GM12801 (cell line): ENCODE measurements around the gene NGEF.

Experiments
- TF ChIP-seq, protein P1 (sequence below): IDR thresholded peaks from one replicate; pipeline ENCODE4 v1.5.1; 2011; ENCODE audit warnings: control low read depth; ENCODE audit not compliant: insufficient read length; ENCODE audit errors: extremely low read depth

Gene NGEF

GRCh38 chr2:233049194-233049761, 36.2 kb upstream of the NGEF start:
- TF ChIP-seq, protein P1, sequence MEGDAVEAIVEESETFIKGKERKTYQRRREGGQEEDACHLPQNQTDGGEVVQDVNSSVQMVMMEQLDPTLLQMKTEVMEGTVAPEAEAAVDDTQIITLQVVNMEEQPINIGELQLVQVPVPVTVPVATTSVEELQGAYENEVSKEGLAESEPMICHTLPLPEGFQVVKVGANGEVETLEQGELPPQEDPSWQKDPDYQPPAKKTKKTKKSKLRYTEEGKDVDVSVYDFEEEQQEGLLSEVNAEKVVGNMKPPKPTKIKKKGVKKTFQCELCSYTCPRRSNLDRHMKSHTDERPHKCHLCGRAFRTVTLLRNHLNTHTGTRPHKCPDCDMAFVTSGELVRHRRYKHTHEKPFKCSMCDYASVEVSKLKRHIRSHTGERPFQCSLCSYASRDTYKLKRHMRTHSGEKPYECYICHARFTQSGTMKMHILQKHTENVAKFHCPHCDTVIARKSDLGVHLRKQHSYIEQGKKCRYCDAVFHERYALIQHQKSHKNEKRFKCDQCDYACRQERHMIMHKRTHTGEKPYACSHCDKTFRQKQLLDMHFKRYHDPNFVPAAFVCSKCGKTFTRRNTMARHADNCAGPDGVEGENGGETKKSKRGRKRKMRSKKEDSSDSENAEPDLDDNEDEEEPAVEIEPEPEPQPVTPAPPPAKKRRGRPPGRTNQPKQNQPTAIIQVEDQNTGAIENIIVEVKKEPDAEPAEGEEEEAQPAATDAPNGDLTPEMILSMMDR = no peak

DNA sequence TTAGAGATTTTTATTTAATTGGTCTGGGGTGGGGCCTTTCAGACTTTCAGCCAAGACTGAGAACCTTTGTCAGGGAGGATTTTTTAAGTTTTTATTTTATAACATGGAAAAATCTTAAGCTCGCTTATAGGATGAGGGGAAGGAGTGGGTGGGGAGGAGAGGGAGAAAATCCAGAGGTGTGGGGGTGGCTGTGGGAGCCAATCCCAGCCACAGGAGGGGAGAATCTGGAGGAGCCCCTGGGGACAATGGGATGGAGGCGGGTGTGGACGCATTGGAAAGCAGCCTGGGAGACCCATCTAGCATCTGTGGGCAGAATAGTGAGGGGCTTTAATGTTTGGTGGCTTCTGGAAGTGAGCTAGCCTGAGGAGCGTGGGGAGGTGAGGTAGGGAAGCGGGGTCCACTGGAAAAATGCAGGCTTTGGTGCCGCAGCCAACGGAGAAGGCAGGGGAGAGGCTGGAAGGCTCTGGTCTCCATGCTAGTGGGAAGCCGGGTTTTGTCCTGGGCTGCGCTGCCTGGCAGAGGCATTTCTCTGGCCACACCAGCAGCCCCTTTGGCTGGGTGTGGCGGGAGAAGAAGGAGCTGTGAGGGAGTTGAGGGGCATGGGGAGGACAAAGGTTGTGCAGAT, 35.6 kb upstream of the NGEF start:
- TF ChIP-seq, protein P1 = no peak

DNA sequence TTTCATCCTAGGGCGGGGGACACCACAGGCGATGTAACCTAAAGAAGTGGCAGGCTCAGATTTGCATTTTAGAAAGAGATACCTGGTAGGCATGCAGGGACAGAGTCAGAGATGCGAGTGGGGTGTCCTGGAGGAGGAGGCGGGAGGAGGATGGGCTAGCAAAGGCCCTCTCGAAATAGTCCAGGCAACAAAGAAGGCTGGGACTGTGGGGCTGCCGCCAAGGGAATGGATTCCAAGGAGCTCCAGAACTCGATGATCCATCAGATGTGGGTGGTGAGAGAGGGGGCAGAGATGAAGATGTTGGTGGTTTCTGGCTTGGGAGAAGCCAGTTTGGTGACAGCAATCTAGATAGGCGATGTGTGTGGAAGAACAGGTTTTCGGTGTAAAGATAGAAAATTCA, 34.6 kb upstream of the NGEF start:
- TF ChIP-seq, protein P1 = no peak

DNA sequence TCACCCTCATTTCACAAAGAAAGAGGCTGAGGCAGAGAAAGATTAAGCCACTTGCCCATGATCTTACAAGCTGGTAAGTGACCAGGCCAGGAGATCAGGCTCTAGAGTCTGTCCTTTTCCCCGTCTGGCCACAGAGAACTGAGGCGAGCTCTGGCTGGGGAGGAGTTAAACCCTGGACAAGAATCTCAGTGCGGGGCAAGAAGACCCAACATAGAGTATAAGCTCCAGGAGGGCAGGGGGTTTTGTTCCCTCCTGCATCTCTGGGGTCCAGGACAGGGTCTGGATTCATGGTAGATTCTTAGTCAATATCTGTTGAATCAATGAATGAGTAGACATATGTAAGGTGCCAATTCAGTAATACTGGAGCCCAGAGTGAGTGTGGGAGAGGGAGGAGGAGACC, 34.1 kb upstream of the NGEF start:
- TF ChIP-seq, protein P1 = no peak

GRCh38 chr2:233044974-233045605, 32.0 kb upstream of the NGEF start:
- TF ChIP-seq, protein P1 = no peak

GRCh38 chr2:233042549-233042948, 29.5 kb upstream of the NGEF start:
- TF ChIP-seq, protein P1 = no peak

- TF ChIP-seq, protein P1 = no peak
Measured at GRCh38 chr2:233041722-233042323, 28.8 kb upstream of the NGEF start.
